Stimulated activated CD4-positive, alpha-beta T cell treated with anti-CD3 and anti-CD28 coated beads, Interleukin-4, amount 100 ng/mL, for 4 hours (primary cell): Measurements from ENCODE around the gene ATP13A5.

ENCODE experiments used
- DNase-seq, 2 experiments: peaks; one replicate each; pipeline ENCODE4 v3.0.0-alpha.2; 2020

ATP13A5 gene

GRCh38 chr3:193378706-193379105 lies at the start of gene ATP13A5:
ATP13A5 (minus strand) TSS chr3:193378753; CDS start chr3:193378725, 28 bp downstream.
- DNase-seq = no peak

- no peak for DNase-seq
Measured at GRCh38 chr3:193418576-193419373, 40.2 kb upstream of the ATP13A5 start.

GRCh38 chr3:193416629-193417028 lies 38.1 kb upstream of the ATP13A5 start:
- DNase-seq = no peak

GRCh38 chr3:193407688-193408087 lies 29.1 kb upstream of the ATP13A5 start:
- DNase-seq = no peak

GRCh38 chr3:193407112-193407511 lies 28.6 kb upstream of the ATP13A5 start:
- no peak for DNase-seq

- DNase-seq = no peak
Measured at GRCh38 chr3:193403307-193403706, 24.8 kb upstream of the ATP13A5 start.

- no peak for DNase-seq
Measured at GRCh38 chr3:193400304-193400703, 21.8 kb upstream of the ATP13A5 start.

GRCh38 chr3:193396451-193397244 lies 18.1 kb upstream of the ATP13A5 start:
- DNase-seq = no peak

GRCh38 chr3:193391902-193392301 lies 13.3 kb upstream of the ATP13A5 start:
- DNase-seq = no peak

GRCh38 chr3:193389335-193389734 lies 10.8 kb upstream of the ATP13A5 start:
- DNase-seq = no peak

GRCh38 chr3:193388361-193388760 lies 9.8 kb upstream of the ATP13A5 start:
- no peak for DNase-seq

GRCh38 chr3:193387596-193387995 lies 9.0 kb upstream of the ATP13A5 start:
- DNase-seq = no peak

- no peak for DNase-seq
Measured at GRCh38 chr3:193377591-193377990, 962 bp downstream of the ATP13A5 start.

- DNase-seq = no peak
Measured at GRCh38 chr3:193375614-193376013, 2.9 kb downstream of the ATP13A5 start.

GRCh38 chr3:193372783-193373182 lies 5.8 kb downstream of the ATP13A5 start:
- no peak for DNase-seq

GRCh38 chr3:193367868-193368267 lies 10.7 kb downstream of the ATP13A5 start:
- no peak for DNase-seq

- DNase-seq = no peak
Measured at GRCh38 chr3:193357291-193357690, 21.3 kb downstream of the ATP13A5 start.

GRCh38 chr3:193354423-193354822 lies 24.1 kb downstream of the ATP13A5 start:
- no peak for DNase-seq

GRCh38 chr3:193350744-193351143 lies 27.8 kb downstream of the ATP13A5 start:
- no peak for DNase-seq

- DNase-seq = no peak
Measured at GRCh38 chr3:193348686-193349085, 29.9 kb downstream of the ATP13A5 start.

GRCh38 chr3:193347521-193348501 lies 30.7 kb downstream of the ATP13A5 start:
- DNase-seq = no peak

- no peak for DNase-seq
Measured at GRCh38 chr3:193346259-193346658, 32.3 kb downstream of the ATP13A5 start.

GRCh38 chr3:193345431-193345830 lies 33.1 kb downstream of the ATP13A5 start:
- no peak for DNase-seq
